Myocyte (in vitro differentiated cells): ENCODE data around the gene FAM114A1. TPM values are rescaled to one million over a fixed set of nuclear protein-coding genes. Genes with fewer than 3 reads are reported as not detected.

Source experiments
- DNase-seq: peaks from one replicate; pipeline ENCODE4 v3.0.0-alpha.2; 2012; ENCODE audit warnings: low read depth
- polyA plus RNA-seq: library from polyadenylated mRNA; unstranded; fragments of >200 nt; gene quantifications from one replicate; pipeline ENCODE4 v1.2.1, GENCODE V29; 2012; ENCODE audit warnings: missing spikeins
- total RNA-seq: library from RNA; depleted of rRNA; stranded (reverse); fragments of >200 nt; gene quantifications from 2 replicates; pipeline ENCODE4 v1.2.3, GENCODE V29; 2014

The FAM114A1 gene
- total RNA-seq: 151 and 250 TPM in 2 replicates
- polyA plus RNA-seq: 139 TPM

DNA sequence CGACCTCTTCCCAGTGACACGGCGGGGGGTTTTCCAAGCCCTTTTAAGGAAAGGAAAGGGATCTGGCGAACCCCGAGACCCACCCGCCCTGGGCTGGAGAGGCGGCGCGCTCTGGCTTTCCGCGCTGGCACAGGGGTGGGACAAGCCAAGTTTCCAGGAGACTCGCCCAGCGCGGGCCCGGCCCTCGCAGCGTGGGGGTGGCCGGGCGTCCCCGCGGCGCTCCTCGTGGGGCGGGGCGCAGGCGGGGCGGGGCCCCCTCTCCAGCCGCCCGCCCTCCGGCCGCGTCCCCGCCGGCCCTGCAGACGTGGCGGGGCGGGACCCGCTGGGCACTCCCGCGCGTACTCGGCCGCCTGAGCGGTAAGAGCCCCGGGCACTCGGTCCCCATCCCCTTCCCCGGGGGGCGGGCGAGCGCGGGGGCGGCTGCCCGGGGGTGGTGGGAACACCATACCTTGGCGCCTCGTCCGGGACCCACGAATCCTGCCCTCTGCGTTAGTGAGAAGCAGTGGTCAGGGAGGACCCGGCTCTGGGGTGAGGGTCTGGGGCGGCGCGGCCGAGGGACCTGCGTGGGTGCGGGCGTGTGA is at the start of gene FAM114A1:
Gene FAM114A1, plus strand, starts transcription at position 329 of the 581 bp plus-strand sequence. CDS start 10,273 bp downstream, outside the sequence.
- DNase-seq: peak; percentile 91

GRCh38 chr4:38818441-38818976 is 49.1 kb upstream of the FAM114A1 start:
- DNase-seq: no peak

- DNase-seq: no peak
Measured at GRCh38 chr4:38819569-38819968, 48.0 kb upstream of the FAM114A1 start.

- DNase-seq: no peak
Measured at GRCh38 chr4:38820329-38821061, 47.1 kb upstream of the FAM114A1 start.

DNA sequence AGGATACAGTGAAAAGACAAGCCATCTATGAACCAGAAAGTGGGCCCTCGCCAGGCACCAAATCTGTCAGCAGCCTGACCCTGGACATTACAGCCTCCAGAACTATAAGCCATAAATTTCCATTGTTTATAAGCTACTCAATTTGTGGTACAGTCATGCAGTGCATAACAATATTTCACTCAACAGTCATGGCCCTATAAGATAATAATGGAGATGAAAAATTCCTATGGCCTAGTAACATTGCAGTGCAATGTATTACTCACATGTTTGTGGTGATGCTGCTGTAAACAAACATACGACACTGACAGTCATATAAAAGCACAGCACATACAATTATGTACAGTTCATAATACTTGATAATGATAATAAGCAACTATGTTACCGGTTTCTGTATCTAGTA is 45.9 kb upstream of the FAM114A1 start:
- no peak for DNase-seq

GRCh38 chr4:38822748-38823303 is 44.8 kb upstream of the FAM114A1 start:
- DNase-seq: no peak

DNA sequence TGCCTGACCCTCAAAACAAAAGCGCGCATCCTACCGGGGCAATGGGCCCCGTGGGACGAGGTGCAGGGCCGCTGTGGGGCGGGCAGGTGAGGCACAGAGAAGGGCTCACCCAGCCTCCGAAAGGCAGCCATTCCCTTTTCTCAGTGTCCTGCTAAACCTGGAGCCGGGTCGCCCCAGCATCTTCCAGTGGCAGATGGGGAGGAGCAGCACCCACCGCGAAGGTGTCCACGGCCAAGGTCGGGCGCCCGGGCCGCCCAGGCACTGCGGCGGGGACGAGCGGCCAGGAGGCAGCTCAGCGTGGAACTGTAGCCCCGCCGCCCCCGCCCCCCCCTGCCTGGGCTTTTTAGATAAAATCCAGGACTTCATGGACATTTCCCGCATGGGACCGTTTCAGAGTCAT is 43.8 kb upstream of the FAM114A1 start:
- no peak for DNase-seq

DNA sequence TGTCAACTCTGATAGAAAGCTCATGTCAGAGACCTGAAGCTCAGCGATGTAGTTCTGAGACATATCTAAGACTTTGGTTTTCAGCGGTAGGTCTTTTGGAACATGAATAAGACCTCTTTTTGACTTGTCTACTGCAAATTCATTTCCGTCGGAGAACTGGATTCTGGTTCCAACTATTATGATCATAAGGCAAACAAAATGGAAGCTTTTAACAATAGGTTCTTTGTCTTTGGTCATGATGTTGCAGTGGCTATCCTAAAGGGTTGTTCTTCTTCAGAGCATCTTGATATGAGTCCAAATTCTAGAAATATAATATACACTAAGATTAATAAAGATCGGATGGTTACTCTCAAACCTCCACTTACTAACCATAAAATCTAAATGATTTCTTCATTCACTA is 38.4 kb upstream of the FAM114A1 start:
- no peak for DNase-seq

GRCh38 chr4:38831653-38832052 is 36.0 kb upstream of the FAM114A1 start:
- no peak for DNase-seq

DNA sequence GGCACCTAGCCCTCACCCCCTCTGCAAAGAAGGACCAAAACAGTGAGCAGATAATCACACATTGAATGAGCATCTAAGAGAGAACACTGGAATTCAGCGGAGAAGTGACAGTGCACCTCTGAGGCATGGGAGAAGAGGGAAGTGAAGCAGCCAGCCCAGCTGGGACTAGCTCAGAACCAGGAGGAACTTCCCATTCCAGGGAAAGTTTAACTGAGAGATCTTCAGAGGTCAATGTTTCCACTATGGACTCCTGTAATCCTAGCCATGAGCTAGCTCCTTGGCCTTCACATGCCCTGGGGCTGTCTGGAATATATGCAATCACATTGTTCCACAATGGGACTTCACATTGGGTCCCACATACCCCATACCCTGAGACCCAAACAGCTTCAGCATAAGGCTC is 35.4 kb upstream of the FAM114A1 start:
- DNase-seq: no peak

- no peak for DNase-seq
Measured at GRCh38 chr4:38832624-38833528, 34.7 kb upstream of the FAM114A1 start.

- no peak for DNase-seq
Measured at GRCh38 chr4:38834570-38834969, 33.0 kb upstream of the FAM114A1 start.

- DNase-seq: no peak
Measured at GRCh38 chr4:38837334-38837733, 30.3 kb upstream of the FAM114A1 start.

DNA sequence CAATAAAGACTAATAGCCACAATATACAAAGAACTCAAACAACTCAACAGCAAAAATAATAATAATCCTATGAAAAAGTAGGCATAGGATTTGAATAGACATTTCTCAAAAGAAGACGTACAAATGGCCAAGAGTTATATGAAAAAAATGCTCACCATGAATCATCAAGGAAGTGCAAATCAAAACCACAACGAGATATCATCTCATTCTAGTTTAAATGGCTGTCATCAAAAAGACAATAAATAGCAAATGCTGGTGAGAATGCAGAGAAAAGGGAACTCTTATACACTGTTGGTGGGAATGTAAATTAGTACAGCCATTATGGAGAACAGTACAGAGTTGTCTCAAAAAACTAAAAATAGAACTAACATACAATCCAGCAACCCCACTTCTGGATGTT is 29.8 kb upstream of the FAM114A1 start:
- no peak for DNase-seq

- peak; percentile 69 for DNase-seq
Measured at GRCh38 chr4:38842994-38843393, 24.6 kb upstream of the FAM114A1 start.

- DNase-seq: no peak
Measured at GRCh38 chr4:38846015-38846414, 21.6 kb upstream of the FAM114A1 start.

GRCh38 chr4:38855466-38855865 is 12.1 kb upstream of the FAM114A1 start:
- DNase-seq: no peak

DNA sequence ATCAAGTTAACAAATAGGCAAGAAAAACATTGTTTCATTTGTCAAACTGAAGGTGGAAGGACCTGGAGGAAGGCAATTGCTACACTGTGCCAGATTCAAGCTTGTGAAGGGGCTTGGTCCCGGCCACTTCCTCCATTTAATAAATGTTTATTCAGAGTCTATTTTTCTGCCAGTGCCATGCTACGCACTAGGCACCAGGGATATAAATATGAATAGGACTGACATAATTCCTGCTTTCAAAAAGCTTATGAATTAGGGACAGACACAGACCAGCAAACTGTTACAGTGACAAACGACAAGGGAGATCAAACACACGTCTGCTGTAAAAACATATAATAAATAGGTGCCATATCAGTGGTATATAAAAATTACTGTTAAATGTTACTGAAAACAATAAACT is 11.6 kb upstream of the FAM114A1 start:
- no peak for DNase-seq

DNA sequence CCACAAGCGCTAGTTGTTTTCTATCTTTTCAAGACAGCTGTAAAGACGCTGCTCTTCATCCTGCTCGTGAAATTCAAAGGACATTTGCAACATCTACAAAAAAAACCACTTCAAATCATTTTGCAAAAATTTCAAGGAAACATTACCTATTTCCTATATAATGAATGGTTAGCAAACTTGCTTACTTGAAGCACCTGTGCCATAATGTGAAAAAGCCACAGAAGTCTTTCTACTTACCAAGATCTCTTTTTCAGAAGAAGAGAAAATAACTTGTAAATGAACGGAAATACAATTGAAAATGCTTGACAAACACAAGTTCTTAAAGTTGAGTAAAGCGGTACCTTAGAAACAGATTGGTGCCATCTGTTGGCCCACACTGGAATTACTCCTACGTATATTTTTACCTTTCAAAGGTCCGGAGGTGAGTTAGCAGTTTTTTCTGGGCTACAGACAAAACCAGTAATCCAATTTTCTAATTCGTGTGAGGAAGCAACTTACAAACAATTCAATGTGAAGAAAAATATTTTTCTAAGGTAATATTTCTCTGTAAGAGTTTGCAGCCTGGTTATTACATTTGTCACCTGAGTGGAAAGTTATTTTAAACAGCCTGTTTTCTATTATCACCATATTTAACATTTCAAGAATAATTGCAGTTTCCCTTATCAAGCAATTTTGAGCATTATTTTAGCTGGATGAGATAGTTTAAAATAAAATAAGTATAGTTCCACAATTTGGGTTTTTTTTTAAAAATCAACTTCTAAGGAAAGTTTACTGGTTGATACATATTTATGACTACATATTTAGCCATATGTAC is 10.9 kb upstream of the FAM114A1 start, which contains the start of gene TLR6:
Gene TLR6, minus strand, starts transcription at position 294 of the 814 bp plus-strand sequence. CDS start 27,344 bp downstream, outside the sequence.
- peak; percentile 39 for DNase-seq

DNA sequence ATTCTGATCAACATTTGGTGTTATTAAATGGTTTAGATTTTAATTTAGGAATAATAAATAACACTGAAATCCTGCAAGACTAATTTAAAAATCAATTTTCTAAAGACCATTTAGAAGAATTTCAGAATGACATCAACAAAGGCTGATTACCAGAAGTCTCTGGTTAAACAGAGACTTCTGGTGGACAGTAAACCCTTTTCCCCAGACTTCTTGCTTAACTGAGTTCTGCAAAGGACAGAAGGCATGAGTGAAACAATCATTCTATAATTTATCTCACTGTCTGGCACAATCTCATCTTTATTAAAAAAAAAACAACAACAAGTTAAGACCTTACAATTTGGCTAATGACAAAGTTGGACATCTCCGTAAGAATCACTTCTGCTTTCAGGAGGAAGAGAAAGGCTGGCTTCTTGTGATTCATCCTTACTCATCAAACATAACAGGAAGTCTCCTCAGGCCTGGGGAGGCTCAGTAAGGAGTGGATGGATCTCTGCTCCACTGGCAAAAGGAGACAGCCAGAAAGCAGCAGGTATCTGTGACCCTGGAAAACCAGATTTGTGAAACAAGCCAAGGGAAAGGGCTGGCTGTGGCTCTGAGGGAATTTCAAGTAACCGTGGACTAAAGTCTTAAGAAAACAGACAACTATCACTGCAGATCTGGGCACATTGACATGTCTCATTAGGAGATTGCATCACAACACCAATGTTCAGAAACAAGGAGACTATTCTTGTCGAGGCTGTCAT is 10.1 kb upstream of the FAM114A1 start:
- peak; percentile 69 for DNase-seq
